Liver (tissue), 9 donors: ENCODE measurements around the gene SP2. TPM values are rescaled to one million over a fixed set of nuclear protein-coding genes. Genes with fewer than 3 reads are reported as not detected.

Experiments
- DNase-seq: peaks from one replicate; pipeline ENCODE4 v3.0.0-alpha.2; 2017; ENCODE audit warnings: low spot score
- H3K27ac ChIP-seq, 2 donors: one replicate each; pipeline ENCODE4 v1.7.0; 2013; ENCODE audit warnings: inconsistent platforms in 2 of 2, low read length in 2 of 2, control low read depth in 1 of 2, low read depth in 1 of 2, mild to moderate bottlenecking in 1 of 2
- H3K27me3 ChIP-seq, 4 donors: one replicate each; pipeline versions ENCODE4 v1.6.1 to v1.7.0; 2013; ENCODE audit warnings: low read length in 3 of 4, inconsistent platforms in 1 of 4, mild to moderate bottlenecking in 1 of 4, moderate library complexity in 1 of 4; ENCODE audit not compliant: control insufficient read depth in 4 of 4, insufficient read depth in 4 of 4
- H3K36me3 ChIP-seq, 4 donors: one replicate each; pipeline versions ENCODE4 v1.6.1 to v1.7.0; 2013; ENCODE audit warnings: low read length in 3 of 4, mild to moderate bottlenecking in 3 of 4, low read depth in 1 of 4, moderate library complexity in 1 of 4; ENCODE audit not compliant: control insufficient read depth in 4 of 4, insufficient read depth in 3 of 4
- H3K4me1 ChIP-seq, 4 donors: one replicate each; pipeline versions ENCODE4 v1.6.1 to v1.7.0; 2013; ENCODE audit warnings: low read length in 3 of 4, mild to moderate bottlenecking in 3 of 4, moderate library complexity in 1 of 4; ENCODE audit not compliant: control insufficient read depth in 4 of 4, insufficient read depth in 4 of 4
- H3K4me3 ChIP-seq, 3 donors: one replicate each; pipeline versions ENCODE4 v1.6.1 to v1.7.0; 2013; ENCODE audit warnings: low read length in 3 of 3, control low read depth in 1 of 3, low read depth in 1 of 3, mild to moderate bottlenecking in 1 of 3
- H3K9ac ChIP-seq, 2 donors: one replicate each; pipeline ENCODE4 v1.7.0; 2013; ENCODE audit warnings: low read length in 2 of 2, mild to moderate bottlenecking in 2 of 2, moderate library complexity in 2 of 2, control low read depth in 1 of 2, low read depth in 1 of 2
- H3K9me3 ChIP-seq, 4 donors: one replicate each; pipeline versions ENCODE4 v1.6.1 to v1.7.0; 2013; ENCODE audit warnings: low read length in 3 of 4; ENCODE audit not compliant: control insufficient read depth in 4 of 4
- EGR1 ChIP-seq, 2 donors: IDR thresholded peaks; 2 replicates each; pipeline ENCODE4 v1.6.1; 2016 to 2018; ENCODE audit warnings: antibody characterized with exemption in 2 of 2, low read depth in 2 of 2
- FOXA1 ChIP-seq: IDR thresholded peaks from 2 replicates; pipeline ENCODE4 v1.6.1; 2016; ENCODE audit warnings: antibody characterized with exemption
- FOXA2 ChIP-seq: IDR thresholded peaks from 2 replicates; pipeline ENCODE4 v1.6.1; 2016; ENCODE audit warnings: antibody characterized with exemption
- GABPA ChIP-seq, 2 donors: IDR thresholded peaks in 1 of 2; conservative IDR thresholded peaks in 1 of 2; 2 replicates each; pipeline ENCODE4 v1.6.1; 2016; ENCODE audit warnings: antibody characterized with exemption in 2 of 2, mild to moderate bottlenecking in 1 of 2, moderate library complexity in 1 of 2
- HNF4A ChIP-seq, 2 donors: conservative IDR thresholded peaks; 2 replicates each; pipeline ENCODE4 v1.6.1; 2016; ENCODE audit warnings: antibody characterized with exemption in 2 of 2, mild to moderate bottlenecking in 2 of 2
- HNF4G ChIP-seq: IDR thresholded peaks from 2 replicates; pipeline ENCODE4 v1.6.1; 2016; ENCODE audit warnings: antibody characterized with exemption
- NR2F2 ChIP-seq: IDR thresholded peaks from 2 replicates; pipeline ENCODE4 v1.6.1; 2016; ENCODE audit warnings: antibody characterized with exemption
- RAD21 ChIP-seq, 2 donors: IDR thresholded peaks; 2 replicates each; pipeline ENCODE4 v1.6.1; 2016; ENCODE audit warnings: antibody characterized with exemption in 2 of 2, mild to moderate bottlenecking in 2 of 2
- RXRA ChIP-seq, 2 donors: IDR thresholded peaks; 2 replicates each; pipeline ENCODE4 v1.6.1; 2017 to 2018; ENCODE audit warnings: antibody characterized with exemption in 2 of 2, mild to moderate bottlenecking in 1 of 2
- SP1 ChIP-seq: IDR thresholded peaks from 2 replicates; pipeline ENCODE4 v1.6.1; 2018; ENCODE audit warnings: antibody characterized with exemption, mild to moderate bottlenecking
- TAF1 ChIP-seq: conservative IDR thresholded peaks from 2 replicates; pipeline ENCODE4 v1.6.1; 2016; ENCODE audit warnings: antibody characterized with exemption, mild to moderate bottlenecking
- YY1 ChIP-seq: IDR thresholded peaks from 2 replicates; pipeline ENCODE4 v1.6.1; 2016; ENCODE audit warnings: antibody characterized with exemption, mild to moderate bottlenecking
- WGBS: extraction: QIAGEN DNeasy Blood & Tissue Kit; methylation state at CpG from one replicate; pipeline ENCODE4 v1.1.7; 2013; 5-methylcytosine and 5-hydroxymethylcytosine counted together
- polyA plus RNA-seq, 2 donors: library from polyadenylated mRNA; stranded (reverse) in 1 of 2; unstranded in 1 of 2; fragments of 200-250 nt in 1 of 2; fragments of >200 nt in 1 of 2; fragmentation: Nextera tagmentation in 1 of 2; extraction: Ambion mirVana in 1 of 2; gene quantifications; one replicate each; pipeline versions ENCODE4 v1.2.1 to v1.2.3, GENCODE V29; 2013 to 2015
- total RNA-seq, 2 donors: library from RNA; depleted of rRNA; stranded (reverse); fragments of >200 nt; gene quantifications; one replicate each; pipeline ENCODE4 v1.2.3, GENCODE V29; 2014
- TF ChIP-seq, protein P1 (sequence below): IDR thresholded peaks from 2 replicates; pipeline ENCODE4 v1.6.1; 2016; ENCODE audit warnings: antibody characterized with exemption, mild to moderate bottlenecking
- TF ChIP-seq, protein P2 (sequence below): IDR thresholded peaks from 2 replicates; pipeline ENCODE4 v1.6.1; 2016; ENCODE audit warnings: antibody characterized with exemption
- TF ChIP-seq, protein P3 (sequence below): IDR thresholded peaks from 2 replicates; pipeline ENCODE4 v1.6.1; 2016; ENCODE audit warnings: antibody characterized with exemption
- TF ChIP-seq, protein P4 (sequence below): fragments of 150-350 bp; IDR thresholded peaks from 2 replicates; pipeline ENCODE4 v1.5.1; 2017; ENCODE audit warnings: improper control_type of control experiment, low read depth, low read length; ENCODE audit not compliant: missing input control
- TF ChIP-seq, protein P5 (sequence below): IDR thresholded peaks from 2 replicates; pipeline ENCODE4 v1.6.1; 2016; ENCODE audit warnings: antibody characterized with exemption
- donor health status: healthy.
- donor health status: healthy.
- donor health status: healthy.
- donor health status: healthy.
- donor health status: healthy.

Gene SP2
- total and polyA plus RNA-seq, 4 donors, result 2.2 to 5.7 (median 3.8) TPM

- no peak overlapping the region for H3K27ac ChIP-seq
Measured at GRCh38 chr17:47852113-47852949, 43.7 kb upstream of the SP2 start.

More at GRCh38 chr17:47852113-47852949, 43.7 kb upstream of the SP2 start:
- 37% methylated on average over 32 of the region's 32 CpGs for WGBS
- H3K27me3 ChIP-seq, result peaks cover 0 to 23% (median 12%) of the 10 kb centered on the region in 4 donors
- peaks cover 3 to 13% (median 10%) of the 10 kb centered on the region in 4 donors for H3K4me1 ChIP-seq
- H3K36me3 ChIP-seq, result no peaks in the 10 kb centered on the region
- H3K4me3 ChIP-seq, result no peak overlapping the region
- TF ChIP-seq FOXA2, result no peak
- TF ChIP-seq, protein P1, sequence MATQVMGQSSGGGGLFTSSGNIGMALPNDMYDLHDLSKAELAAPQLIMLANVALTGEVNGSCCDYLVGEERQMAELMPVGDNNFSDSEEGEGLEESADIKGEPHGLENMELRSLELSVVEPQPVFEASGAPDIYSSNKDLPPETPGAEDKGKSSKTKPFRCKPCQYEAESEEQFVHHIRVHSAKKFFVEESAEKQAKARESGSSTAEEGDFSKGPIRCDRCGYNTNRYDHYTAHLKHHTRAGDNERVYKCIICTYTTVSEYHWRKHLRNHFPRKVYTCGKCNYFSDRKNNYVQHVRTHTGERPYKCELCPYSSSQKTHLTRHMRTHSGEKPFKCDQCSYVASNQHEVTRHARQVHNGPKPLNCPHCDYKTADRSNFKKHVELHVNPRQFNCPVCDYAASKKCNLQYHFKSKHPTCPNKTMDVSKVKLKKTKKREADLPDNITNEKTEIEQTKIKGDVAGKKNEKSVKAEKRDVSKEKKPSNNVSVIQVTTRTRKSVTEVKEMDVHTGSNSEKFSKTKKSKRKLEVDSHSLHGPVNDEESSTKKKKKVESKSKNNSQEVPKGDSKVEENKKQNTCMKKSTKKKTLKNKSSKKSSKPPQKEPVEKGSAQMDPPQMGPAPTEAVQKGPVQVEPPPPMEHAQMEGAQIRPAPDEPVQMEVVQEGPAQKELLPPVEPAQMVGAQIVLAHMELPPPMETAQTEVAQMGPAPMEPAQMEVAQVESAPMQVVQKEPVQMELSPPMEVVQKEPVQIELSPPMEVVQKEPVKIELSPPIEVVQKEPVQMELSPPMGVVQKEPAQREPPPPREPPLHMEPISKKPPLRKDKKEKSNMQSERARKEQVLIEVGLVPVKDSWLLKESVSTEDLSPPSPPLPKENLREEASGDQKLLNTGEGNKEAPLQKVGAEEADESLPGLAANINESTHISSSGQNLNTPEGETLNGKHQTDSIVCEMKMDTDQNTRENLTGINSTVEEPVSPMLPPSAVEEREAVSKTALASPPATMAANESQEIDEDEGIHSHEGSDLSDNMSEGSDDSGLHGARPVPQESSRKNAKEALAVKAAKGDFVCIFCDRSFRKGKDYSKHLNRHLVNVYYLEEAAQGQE, result no peak
- TF ChIP-seq, protein P2, sequence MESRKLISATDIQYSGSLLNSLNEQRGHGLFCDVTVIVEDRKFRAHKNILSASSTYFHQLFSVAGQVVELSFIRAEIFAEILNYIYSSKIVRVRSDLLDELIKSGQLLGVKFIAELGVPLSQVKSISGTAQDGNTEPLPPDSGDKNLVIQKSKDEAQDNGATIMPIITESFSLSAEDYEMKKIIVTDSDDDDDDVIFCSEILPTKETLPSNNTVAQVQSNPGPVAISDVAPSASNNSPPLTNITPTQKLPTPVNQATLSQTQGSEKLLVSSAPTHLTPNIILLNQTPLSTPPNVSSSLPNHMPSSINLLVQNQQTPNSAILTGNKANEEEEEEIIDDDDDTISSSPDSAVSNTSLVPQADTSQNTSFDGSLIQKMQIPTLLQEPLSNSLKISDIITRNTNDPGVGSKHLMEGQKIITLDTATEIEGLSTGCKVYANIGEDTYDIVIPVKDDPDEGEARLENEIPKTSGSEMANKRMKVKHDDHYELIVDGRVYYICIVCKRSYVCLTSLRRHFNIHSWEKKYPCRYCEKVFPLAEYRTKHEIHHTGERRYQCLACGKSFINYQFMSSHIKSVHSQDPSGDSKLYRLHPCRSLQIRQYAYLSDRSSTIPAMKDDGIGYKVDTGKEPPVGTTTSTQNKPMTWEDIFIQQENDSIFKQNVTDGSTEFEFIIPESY, result no peak
- no peak for TF ChIP-seq HNF4A (conservative IDR thresholded peaks at IDR 0.05)
- TF ChIP-seq TAF1, result no peak
- TF ChIP-seq, protein P3, sequence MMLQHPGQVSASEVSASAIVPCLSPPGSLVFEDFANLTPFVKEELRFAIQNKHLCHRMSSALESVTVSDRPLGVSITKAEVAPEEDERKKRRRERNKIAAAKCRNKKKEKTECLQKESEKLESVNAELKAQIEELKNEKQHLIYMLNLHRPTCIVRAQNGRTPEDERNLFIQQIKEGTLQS, result no peak
- no peak for TF ChIP-seq SP1
- TF ChIP-seq FOXA1, result no peak
- TF ChIP-seq HNF4G, result no peak
- TF ChIP-seq GABPA (IDR thresholded peaks at IDR 0.05 in 1 of 2, conservative IDR thresholded peaks at IDR 0.05 in 1 of 2), result no peak
- TF ChIP-seq RXRA (IDR thresholded peaks at IDR 0.05), result no peak
- TF ChIP-seq, protein P4, sequence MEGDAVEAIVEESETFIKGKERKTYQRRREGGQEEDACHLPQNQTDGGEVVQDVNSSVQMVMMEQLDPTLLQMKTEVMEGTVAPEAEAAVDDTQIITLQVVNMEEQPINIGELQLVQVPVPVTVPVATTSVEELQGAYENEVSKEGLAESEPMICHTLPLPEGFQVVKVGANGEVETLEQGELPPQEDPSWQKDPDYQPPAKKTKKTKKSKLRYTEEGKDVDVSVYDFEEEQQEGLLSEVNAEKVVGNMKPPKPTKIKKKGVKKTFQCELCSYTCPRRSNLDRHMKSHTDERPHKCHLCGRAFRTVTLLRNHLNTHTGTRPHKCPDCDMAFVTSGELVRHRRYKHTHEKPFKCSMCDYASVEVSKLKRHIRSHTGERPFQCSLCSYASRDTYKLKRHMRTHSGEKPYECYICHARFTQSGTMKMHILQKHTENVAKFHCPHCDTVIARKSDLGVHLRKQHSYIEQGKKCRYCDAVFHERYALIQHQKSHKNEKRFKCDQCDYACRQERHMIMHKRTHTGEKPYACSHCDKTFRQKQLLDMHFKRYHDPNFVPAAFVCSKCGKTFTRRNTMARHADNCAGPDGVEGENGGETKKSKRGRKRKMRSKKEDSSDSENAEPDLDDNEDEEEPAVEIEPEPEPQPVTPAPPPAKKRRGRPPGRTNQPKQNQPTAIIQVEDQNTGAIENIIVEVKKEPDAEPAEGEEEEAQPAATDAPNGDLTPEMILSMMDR, result no peak
- no peak for TF ChIP-seq RAD21 (IDR thresholded peaks at IDR 0.05)
- TF ChIP-seq EGR1 (IDR thresholded peaks at IDR 0.05; ENCODE audit: low read depth in 2 of 2), result no peak
- no peak for TF ChIP-seq NR2F2
- TF ChIP-seq YY1, result no peak
- TF ChIP-seq, protein P5, sequence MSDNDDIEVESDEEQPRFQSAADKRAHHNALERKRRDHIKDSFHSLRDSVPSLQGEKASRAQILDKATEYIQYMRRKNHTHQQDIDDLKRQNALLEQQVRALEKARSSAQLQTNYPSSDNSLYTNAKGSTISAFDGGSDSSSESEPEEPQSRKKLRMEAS, result no peak
- H3K9me3 ChIP-seq, result no peaks in the 10 kb centered on the region
- H3K9ac ChIP-seq, result no peak overlapping the region
- no peak for DNase-seq
